Vagina (tissue), 2 donors: Measurements from ENCODE around the gene MEGF9.

Experiments used
- CTCF ChIP-seq, 3 experiments: fragments of 450-650 bp in 2 of 3; fragments of 200-600 bp in 1 of 3; sonication (generic) in 1 of 3; IDR thresholded peaks; one replicate each; pipeline ENCODE4 v1.5.1; 2017 to 2019; ENCODE audit warnings: antibody characterized with exemption in 3 of 3, mild to moderate bottlenecking in 2 of 3, moderate library complexity in 2 of 3
- POLR2A ChIP-seq, 2 donors: fragments of 450-650 bp; IDR thresholded peaks; one replicate each; pipeline ENCODE4 v1.6.1; 2017; ENCODE audit warnings: antibody characterized with exemption in 2 of 2, mild to moderate bottlenecking in 2 of 2, moderate library complexity in 2 of 2

DNA sequence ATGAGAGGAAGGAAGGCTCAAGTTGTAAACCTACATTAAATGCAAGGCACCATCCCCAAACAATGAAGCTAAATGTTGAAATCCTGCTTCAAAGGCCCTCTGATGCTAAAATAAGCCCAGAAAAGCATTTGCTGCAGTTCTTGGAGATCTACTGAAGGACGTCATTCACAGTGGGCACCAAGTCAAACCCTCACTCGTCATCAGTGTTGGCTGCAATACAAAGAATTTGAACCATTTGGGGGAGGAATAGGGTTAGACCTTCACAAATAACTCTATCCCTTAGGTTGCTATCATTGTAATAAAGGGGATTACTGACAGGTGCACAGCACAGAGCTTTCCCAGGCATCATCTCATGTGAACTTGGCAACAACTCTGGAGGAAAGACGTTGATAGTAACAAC lies 9.3 kb upstream of the MEGF9 start:
- no peak for TF ChIP-seq POLR2A (IDR thresholded peaks at IDR 0.05)
- TF ChIP-seq CTCF (IDR thresholded peaks at IDR 0.05), result no peak
